HUES48 (cell line): Measurements from ENCODE around the gene HTT.

Experiments
- H3K27ac ChIP-seq: one replicate; pipeline ENCODE4 v1.7.0; 2013; ENCODE audit warnings: low read depth, low read length, inconsistent platforms
- H3K27me3 ChIP-seq: 2 replicates; pipeline ENCODE4 v1.6.1; 2013; ENCODE audit warnings: mild to moderate bottlenecking, low read length; ENCODE audit not compliant: control insufficient read depth, insufficient read depth
- H3K36me3 ChIP-seq: 2 replicates; pipeline ENCODE4 v1.6.1; 2013; ENCODE audit warnings: low read length; ENCODE audit not compliant: control insufficient read depth, insufficient read depth
- H3K4me1 ChIP-seq: 2 replicates; pipeline ENCODE4 v1.6.1; 2013; ENCODE audit warnings: mild to moderate bottlenecking, low read length; ENCODE audit not compliant: control insufficient read depth, insufficient read depth
- H3K4me3 ChIP-seq: 2 replicates; pipeline ENCODE4 v1.5.1; 2013; ENCODE audit warnings: mild to moderate bottlenecking, low read depth, low read length
- H3K9ac ChIP-seq: 2 replicates; pipeline ENCODE4 v1.6.1; 2013; ENCODE audit warnings: mild to moderate bottlenecking, low read depth, low read length, moderate library complexity
- H3K9me3 ChIP-seq: 2 replicates; pipeline ENCODE4 v1.6.1; 2013; ENCODE audit warnings: low read length; ENCODE audit not compliant: control insufficient read depth, insufficient read depth

HTT gene

DNA sequence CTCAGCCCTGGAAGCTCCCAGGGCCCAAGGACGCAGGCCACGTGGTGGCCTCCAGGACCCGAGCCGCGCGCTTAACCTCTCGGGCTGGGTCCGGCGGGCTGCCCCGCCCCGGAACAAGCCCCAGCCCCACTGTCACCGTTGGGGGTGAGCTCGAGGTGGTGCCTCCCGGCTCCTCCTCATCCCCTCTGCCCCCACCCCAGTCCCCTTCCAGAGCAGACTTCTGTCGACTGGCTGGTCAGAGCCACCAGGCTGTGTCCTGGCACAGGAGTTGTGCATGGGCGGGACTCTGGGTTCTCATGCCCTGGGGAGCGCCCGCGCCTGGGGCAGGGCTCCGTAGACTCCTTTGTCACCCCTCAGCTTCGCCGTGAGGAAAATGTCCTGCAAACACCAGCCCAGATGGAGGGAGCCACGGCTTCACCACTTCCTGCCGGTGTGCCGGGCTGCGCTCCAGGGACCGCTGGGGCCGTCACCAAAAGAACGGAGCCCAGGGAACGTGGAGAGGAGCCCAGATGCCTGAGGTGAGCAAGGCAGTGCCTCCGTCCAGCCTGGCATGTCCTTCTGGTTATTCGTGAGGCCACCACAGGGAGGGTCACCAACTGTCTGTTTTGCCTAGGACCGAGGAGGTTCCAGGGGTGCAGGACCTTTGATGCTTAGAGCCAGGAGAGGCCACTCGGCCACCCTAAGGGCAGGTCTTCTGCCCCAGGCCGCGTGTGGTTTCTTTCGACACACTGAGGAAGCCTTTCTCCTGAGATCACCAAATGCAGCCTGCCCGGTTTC is 211.3 kb downstream of the HTT start:
- H3K4me3 ChIP-seq, result no peak overlapping the region
- H3K4me1 ChIP-seq, result no peaks in the 10 kb centered on the region; the same call in 1 of the 2 replicates
- H3K27me3 ChIP-seq, result peaks cover 9% of the 10 kb centered on the region
- no peaks in the 10 kb centered on the region for H3K36me3 ChIP-seq
- H3K9me3 ChIP-seq, result no peaks in the 10 kb centered on the region
- no peak overlapping the region for H3K9ac ChIP-seq
- H3K27ac ChIP-seq, result no peak overlapping the region

DNA sequence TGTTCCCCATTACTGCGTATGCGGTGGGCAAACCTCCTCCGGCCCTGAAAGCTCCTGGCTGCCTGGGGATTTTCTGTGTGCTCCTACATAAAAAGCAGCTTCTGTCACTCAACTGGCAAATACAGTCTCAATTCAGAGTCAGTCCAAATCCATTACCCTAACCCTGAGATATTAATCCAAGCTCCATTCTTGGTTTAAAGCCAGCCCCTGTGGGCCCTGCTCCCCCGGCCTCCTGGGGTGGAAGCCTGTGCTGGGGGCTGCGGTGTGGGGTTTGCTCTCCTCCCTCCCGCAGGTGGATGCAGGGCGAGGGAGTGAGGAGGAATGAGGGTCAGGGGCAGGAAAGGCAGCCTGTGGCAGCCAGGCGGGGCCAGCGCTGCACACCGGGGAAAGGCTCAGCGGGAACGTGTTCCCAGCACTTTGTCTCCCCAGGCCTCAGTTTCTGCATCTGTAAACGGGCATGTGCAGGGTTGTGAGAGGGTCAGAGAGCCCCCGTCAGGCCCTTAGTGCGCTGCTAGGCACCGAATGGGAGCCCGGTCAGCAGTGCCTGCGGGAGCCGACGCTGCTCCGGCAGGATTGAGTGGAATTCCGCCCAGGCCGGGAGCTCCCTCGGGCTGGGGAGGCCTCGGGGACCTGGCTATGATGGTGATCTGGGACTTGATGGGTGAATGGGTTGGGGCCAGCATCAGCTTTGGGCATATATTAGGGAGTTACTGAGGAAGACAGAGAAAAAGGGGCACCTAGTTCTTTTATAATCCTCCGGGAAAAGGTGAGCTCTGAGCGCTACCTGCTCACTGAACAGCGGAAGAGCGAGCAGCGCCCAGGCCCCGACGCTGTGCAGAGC is 212.1 kb downstream of the HTT start:
- H3K4me3 ChIP-seq, result no peak overlapping the region
- peaks cover 3% of the 10 kb centered on the region; the same call in 1 of the 2 replicates for H3K4me1 ChIP-seq
- no peak overlapping the region for H3K9ac ChIP-seq
- H3K36me3 ChIP-seq, result no peaks in the 10 kb centered on the region
- no peaks in the 10 kb centered on the region for H3K9me3 ChIP-seq
- H3K27ac ChIP-seq, result no peak overlapping the region
- H3K27me3 ChIP-seq, result peaks cover 17% of the 10 kb centered on the region

DNA sequence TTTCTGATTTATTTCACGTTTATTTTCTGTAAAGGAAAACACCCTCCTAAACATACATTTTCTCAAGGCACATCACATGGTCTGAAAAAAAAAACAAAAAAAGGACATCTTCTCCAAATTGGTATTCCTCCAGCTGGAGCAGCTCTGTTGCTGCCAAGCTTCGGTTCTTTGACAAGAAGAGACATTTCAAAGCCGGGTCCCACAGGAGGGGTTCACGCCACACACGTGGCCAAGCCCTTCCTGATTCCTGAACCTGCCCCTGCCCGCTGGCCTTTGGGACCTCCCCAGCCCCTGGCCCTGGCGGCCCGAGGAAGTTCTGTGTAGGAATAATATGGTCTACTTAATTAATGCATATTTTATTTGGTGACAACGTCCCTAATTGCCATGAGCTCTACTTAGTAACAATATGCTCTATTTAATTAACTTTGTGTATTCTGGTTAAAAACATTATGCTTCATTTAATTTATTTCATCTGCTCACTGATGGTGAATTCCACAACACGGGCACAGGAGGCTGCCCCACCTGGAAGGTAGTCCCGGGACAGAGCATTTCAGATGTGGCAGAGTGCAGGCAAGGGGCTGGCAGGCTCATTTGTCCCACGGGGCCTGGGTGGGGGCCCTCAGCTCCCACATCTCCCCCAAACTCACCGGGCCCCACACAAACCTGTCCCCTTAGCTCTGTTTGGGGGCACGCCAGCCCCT is 212.9 kb downstream of the HTT start:
- no peak overlapping the region for H3K9ac ChIP-seq
- peaks cover 21% of the 10 kb centered on the region for H3K27me3 ChIP-seq
- no peaks in the 10 kb centered on the region for H3K9me3 ChIP-seq
- H3K36me3 ChIP-seq, result no peaks in the 10 kb centered on the region
- no peak overlapping the region for H3K4me3 ChIP-seq
- no peak overlapping the region for H3K27ac ChIP-seq
- peaks cover 5% of the 10 kb centered on the region; the same call in 1 of the 2 replicates for H3K4me1 ChIP-seq

DNA sequence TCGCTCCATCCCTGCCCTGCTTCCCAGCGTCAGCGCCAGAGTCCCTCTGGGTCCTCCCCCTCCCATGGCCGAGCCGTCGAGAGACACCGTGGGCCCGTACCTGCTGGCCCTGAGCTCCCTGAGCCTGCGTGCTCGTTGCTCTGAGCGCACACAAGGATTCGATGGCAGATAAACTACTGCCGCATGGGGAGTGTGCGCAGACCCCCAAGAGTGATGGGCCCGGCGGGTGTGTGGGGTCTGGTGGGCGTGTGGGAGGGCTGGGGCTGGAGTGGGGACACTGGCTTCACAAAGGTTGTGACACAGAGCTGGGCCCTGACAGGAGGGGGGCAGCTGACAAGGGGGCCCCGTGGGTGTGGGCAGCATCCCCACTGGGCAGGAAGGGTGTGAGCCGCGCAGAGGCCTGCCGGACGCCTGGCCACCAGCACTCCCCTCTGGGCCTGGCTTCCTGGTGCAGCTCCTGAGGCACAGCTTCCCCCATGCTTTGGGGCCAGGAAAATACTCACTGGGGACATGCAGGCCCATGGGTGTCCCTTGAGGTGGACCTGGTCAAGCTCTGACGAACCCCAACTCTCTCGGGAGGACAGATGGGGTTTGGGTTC is 213.6 kb downstream of the HTT start:
- Histone ChIP-seq H3K4me3 (no peak overlapping the region), H3K9ac (no peak overlapping the region), H3K9me3 (no peaks in the 10 kb centered on the region), H3K36me3 (no peaks in the 10 kb centered on the region), H3K4me1 (peaks cover 5% of the 10 kb centered on the region; the same call in 1 of the 2 replicates), H3K27me3 (peaks cover 21% of the 10 kb centered on the region), H3K27ac (no peak overlapping the region)

DNA sequence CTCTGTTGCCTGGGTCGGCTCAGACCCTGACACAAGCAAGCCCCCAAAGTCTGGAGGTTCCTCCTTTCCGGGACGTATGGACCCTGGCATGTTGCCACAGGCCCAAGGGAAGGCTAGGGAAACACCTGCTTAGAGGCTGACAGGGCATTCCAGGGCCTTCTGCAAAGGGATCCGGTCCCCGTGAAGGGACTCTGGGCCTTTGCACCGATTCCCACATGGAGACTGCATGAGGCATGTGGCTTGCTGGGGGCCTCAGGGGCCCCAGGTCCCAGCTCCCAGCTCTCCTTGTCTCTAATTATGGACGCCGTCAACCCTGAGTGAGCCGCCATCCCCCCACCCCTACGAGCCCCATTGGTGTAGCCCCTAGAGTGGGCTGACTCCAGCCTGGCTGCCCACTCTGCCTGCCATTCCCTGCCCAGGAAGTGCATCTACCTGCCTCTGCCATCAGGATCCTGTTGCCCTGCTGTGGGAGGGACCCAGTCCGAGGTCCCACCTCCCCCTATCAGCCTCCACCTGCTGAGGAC is 214.2 kb downstream of the HTT start:
- no peak overlapping the region for H3K4me3 ChIP-seq

DNA sequence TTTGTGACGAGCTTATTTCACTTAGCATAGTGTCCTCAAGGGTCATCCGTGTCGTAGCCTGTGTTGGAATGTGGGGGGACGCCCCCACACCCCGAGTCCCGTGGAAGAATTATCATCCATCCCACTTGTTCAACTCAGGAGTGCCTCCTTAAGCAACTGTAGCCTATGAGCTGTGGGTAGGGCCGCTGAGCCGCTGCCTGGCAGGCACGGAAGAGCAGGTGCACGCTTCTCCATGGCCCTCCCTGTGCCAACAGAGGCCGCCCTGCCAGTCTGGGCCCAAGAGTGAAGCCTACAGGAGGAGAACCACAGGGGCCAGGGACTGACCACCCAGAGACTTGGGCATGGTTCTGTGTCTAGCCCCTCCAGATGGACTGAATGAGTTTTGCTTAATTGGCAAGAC is 216.0 kb downstream of the HTT start:
- no peak overlapping the region for H3K27ac ChIP-seq
- peaks cover 13% of the 10 kb centered on the region; the same call in 1 of the 2 replicates for H3K4me1 ChIP-seq
- no peak overlapping the region for H3K9ac ChIP-seq
- H3K9me3 ChIP-seq, result no peaks in the 10 kb centered on the region
- no peaks in the 10 kb centered on the region for H3K36me3 ChIP-seq
- peaks cover 28% of the 10 kb centered on the region for H3K27me3 ChIP-seq
- no peak overlapping the region for H3K4me3 ChIP-seq

More for the DNA sequence above, 214.2 kb downstream of the HTT start:
- H3K9ac ChIP-seq, result no peak overlapping the region
- no peak overlapping the region for H3K27ac ChIP-seq
- H3K27me3 ChIP-seq, result peaks cover 24% of the 10 kb centered on the region
- no peaks in the 10 kb centered on the region for H3K36me3 ChIP-seq
- peaks cover 5% of the 10 kb centered on the region; the same call in 1 of the 2 replicates for H3K4me1 ChIP-seq
- no peaks in the 10 kb centered on the region for H3K9me3 ChIP-seq

DNA sequence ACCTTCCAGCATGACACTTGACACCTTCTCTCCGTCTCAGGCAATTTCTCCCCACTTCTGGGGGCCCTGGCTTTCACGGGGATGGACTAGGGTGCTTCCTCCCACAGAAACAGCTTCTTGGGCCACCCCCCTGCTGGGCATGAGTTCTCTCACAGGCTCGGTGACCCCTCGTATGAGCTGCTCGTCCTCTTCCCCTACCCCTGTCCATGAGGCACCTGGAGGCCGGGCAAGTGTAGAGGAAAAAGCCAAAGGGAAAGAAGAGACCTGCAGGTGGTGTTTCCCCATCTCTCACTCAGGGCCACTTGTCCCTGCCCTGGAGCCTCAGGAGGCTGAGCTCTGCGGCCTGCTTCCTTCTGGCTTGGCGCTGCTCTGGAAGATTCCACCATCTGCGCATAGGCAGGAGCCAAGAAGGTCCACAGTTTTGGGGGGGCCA is 216.4 kb downstream of the HTT start:
- Histone ChIP-seq H3K27me3 (peaks cover 28% of the 10 kb centered on the region), H3K36me3 (no peaks in the 10 kb centered on the region), H3K9me3 (no peaks in the 10 kb centered on the region), H3K27ac (no peak overlapping the region), H3K4me1 (peaks cover 13% of the 10 kb centered on the region; the same call in 1 of the 2 replicates), H3K9ac (no peak overlapping the region), H3K4me3 (no peak overlapping the region)

DNA sequence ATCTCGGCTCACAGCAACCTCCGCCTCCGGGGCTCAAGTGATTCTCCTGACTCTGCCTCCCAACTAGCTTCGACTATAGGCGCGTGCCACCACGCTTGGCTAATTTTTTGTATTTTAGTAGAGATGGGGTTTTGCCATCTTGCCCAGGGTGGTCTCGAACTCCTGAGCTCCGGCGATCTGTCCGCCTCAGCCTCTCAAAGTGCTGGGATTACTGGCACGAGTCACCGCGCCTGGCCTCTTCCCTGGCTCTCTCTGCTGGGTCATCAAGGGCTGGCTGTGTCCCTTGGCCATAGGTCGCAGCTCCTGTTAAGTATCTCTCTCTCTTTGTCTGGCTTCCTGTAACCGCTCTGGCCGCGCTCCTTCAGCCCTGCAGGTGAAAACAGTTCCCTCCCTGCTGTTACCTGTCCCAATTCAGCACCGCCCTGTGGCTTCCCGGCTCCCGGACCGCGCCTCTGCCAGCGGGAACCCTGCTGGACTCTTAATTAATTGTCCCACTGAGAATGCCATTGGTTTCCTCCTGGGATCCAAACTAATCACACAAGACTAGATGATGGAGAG is 217.0 kb downstream of the HTT start:
- no peak overlapping the region for H3K27ac ChIP-seq
- peaks cover 28% of the 10 kb centered on the region for H3K27me3 ChIP-seq
- peak overlapping the region; percentile 87 for H3K4me3 ChIP-seq
- no peaks in the 10 kb centered on the region for H3K9me3 ChIP-seq
- no peak overlapping the region for H3K9ac ChIP-seq
- H3K36me3 ChIP-seq, result no peaks in the 10 kb centered on the region
- H3K4me1 ChIP-seq, result peaks cover 13% of the 10 kb centered on the region; the same call in 1 of the 2 replicates

DNA sequence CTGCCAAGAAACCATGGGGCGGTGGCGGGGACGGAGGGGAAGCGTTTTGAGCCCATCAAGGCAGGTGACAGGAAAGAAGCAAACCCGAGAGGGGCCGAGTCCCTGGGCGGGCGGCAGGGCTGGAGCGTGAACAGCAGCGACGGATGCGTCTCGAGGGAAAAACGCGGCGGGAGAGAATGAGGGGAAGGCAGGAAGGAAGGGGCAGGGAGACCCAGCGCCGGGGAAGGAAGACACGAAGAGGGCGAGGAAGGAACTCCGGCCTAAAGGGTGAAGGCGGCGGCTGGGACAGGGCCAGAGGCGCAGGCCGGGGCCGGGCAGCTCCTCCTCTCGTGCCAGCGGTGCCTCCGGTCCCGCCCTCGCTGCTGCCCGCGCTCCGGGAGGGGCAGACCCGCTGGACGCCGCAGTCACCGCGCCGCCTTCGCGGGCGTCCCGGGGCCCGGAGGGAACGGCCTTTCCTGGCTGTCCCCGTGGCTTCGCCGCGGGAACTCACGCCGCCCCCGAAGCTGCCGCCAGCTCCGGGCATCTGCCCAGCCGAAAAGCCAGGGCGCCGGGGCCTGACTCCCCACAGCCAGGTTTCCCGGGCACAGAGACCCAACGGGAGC is 217.6 kb downstream of the HTT start:
- Histone ChIP-seq H3K4me1 (peaks cover 13% of the 10 kb centered on the region; the same call in 1 of the 2 replicates), H3K36me3 (no peaks in the 10 kb centered on the region), H3K9ac (no peak overlapping the region), H3K4me3 (peak overlapping the region; percentile 87), H3K27ac (peak overlapping the region; percentile 10), H3K9me3 (no peaks in the 10 kb centered on the region), H3K27me3 (peaks cover 28% of the 10 kb centered on the region)
